IPS-NIHi7 (cell line): ENCODE measurements around the gene HPS4.

Experiments
- DNase-seq: peaks from one replicate; pipeline ENCODE4 v3.0.0; 2012; ENCODE audit warnings: mixed read lengths; ENCODE audit errors: extremely low spot score

HPS4 gene

GRCh38 chr22:26466196-26466595, 17.4 kb downstream of the HPS4 start:
- no peak for DNase-seq

GRCh38 chr22:26464312-26464711, 19.3 kb downstream of the HPS4 start:
- DNase-seq, result no peak

GRCh38 chr22:26463688-26464087, 19.9 kb downstream of the HPS4 start:
- DNase-seq, result no peak

GRCh38 chr22:26463101-26463661, 20.4 kb downstream of the HPS4 start:
- no peak for DNase-seq

GRCh38 chr22:26462641-26463040, 20.9 kb downstream of the HPS4 start:
- no peak for DNase-seq

- no peak for DNase-seq
Observed at GRCh38 chr22:26462051-26462450, 21.5 kb downstream of the HPS4 start.

- peak; percentile 93 for DNase-seq
Observed at GRCh38 chr22:26461188-26461810, 22.3 kb downstream of the HPS4 start.

GRCh38 chr22:26460202-26460601, 23.4 kb downstream of the HPS4 start:
- DNase-seq, result no peak

GRCh38 chr22:26457661-26458272, 25.8 kb downstream of the HPS4 start:
- DNase-seq, result no peak

GRCh38 chr22:26453812-26454500, 29.6 kb downstream of the HPS4 start:
- no peak for DNase-seq

GRCh38 chr22:26453216-26453615, 30.4 kb downstream of the HPS4 start:
- DNase-seq, result no peak

GRCh38 chr22:26452236-26453016, 31.2 kb downstream of the HPS4 start:
- no peak for DNase-seq

- no peak for DNase-seq
Observed at GRCh38 chr22:26450453-26451185, 33.0 kb downstream of the HPS4 start.

- no peak for DNase-seq
Observed at GRCh38 chr22:26448941-26449340, 34.6 kb downstream of the HPS4 start.

- no peak for DNase-seq
Observed at GRCh38 chr22:26448334-26448733, 35.2 kb downstream of the HPS4 start.

- no peak for DNase-seq
Observed at GRCh38 chr22:26447584-26448329, 35.8 kb downstream of the HPS4 start.

- DNase-seq, result no peak
Observed at GRCh38 chr22:26446808-26447515, 36.6 kb downstream of the HPS4 start.

GRCh38 chr22:26445577-26446275, 37.9 kb downstream of the HPS4 start:
- no peak for DNase-seq

GRCh38 chr22:26444777-26445176, 38.8 kb downstream of the HPS4 start:
- no peak for DNase-seq
